H9 (cell line): ENCODE data around the gene ATP2A1. TPM values are rescaled to one million over a fixed set of nuclear protein-coding genes. Genes with fewer than 3 reads are reported as not detected.

Experiments
- DNase-seq: peaks from one replicate; pipeline ENCODE4 v3.0.0-alpha.2; 2017
- H2AFZ ChIP-seq: one replicate; pipeline ENCODE4 v1.6.1; 2013; ENCODE audit warnings: mild to moderate bottlenecking, low read length, control low read depth, moderate library complexity
- H2AK5ac ChIP-seq: 2 replicates; pipeline ENCODE4 v1.6.1; 2013; ENCODE audit warnings: low read length, control low read depth, mixed read lengths; ENCODE audit not compliant: insufficient read length
- H2BK120ac ChIP-seq: one replicate; pipeline ENCODE4 v1.6.1; 2013; ENCODE audit warnings: low read depth, mild to moderate bottlenecking, low read length, control low read depth, inconsistent platforms; ENCODE audit not compliant: poor library complexity, severe bottlenecking
- H2BK12ac ChIP-seq: 2 replicates; pipeline ENCODE4 v1.6.1; 2013; ENCODE audit warnings: low read length, control low read depth, mixed read lengths, low read depth; ENCODE audit not compliant: insufficient read length
- H2BK15ac ChIP-seq: 2 replicates; pipeline ENCODE4 v1.6.1; 2013; ENCODE audit warnings: low read depth, low read length, control low read depth
- H2BK20ac ChIP-seq: one replicate; pipeline ENCODE4 v1.6.1; 2013; ENCODE audit warnings: low read depth, mild to moderate bottlenecking, low read length, control low read depth, inconsistent platforms; ENCODE audit not compliant: poor library complexity, severe bottlenecking
- H2BK5ac ChIP-seq: 2 replicates; pipeline ENCODE4 v1.6.1; 2013; ENCODE audit warnings: low read length, control low read depth, mixed read lengths; ENCODE audit not compliant: insufficient read length
- H3K14ac ChIP-seq: 2 replicates; pipeline ENCODE4 v1.6.1; 2013; ENCODE audit warnings: low read length, control low read depth; ENCODE audit not compliant: insufficient read depth
- H3K18ac ChIP-seq: 2 replicates; pipeline ENCODE4 v1.6.1; 2013; ENCODE audit warnings: low read depth, mild to moderate bottlenecking, mixed read lengths, low read length, control low read depth; ENCODE audit not compliant: insufficient read length
- H3K23ac ChIP-seq: 2 replicates; pipeline ENCODE4 v1.6.1; 2013; ENCODE audit warnings: low read length, control low read depth, mixed read lengths, low read depth; ENCODE audit not compliant: insufficient read length
- H3K23me2 ChIP-seq: 2 replicates; pipeline ENCODE4 v1.6.1; 2013; ENCODE audit warnings: low read depth, mild to moderate bottlenecking, mixed read lengths, low read length, control low read depth; ENCODE audit not compliant: insufficient read length, poor library complexity, severe bottlenecking
- H3K27ac ChIP-seq: 2 replicates; pipeline ENCODE4 v1.5.1; 2013; ENCODE audit warnings: low read length, control low read depth, mixed read lengths, low read depth; ENCODE audit not compliant: insufficient read length
- H3K27me3 ChIP-seq: 2 replicates; pipeline ENCODE4 v1.6.1; 2013; ENCODE audit warnings: low read length, control low read depth, inconsistent platforms; ENCODE audit not compliant: insufficient read depth
- H3K4ac ChIP-seq: 2 replicates; pipeline ENCODE4 v1.6.1; 2013; ENCODE audit warnings: low read depth, mild to moderate bottlenecking, control low read depth, inconsistent platforms, low read length, moderate library complexity
- H3K4me1 ChIP-seq: 2 replicates; pipeline ENCODE4 v1.6.1; 2013; ENCODE audit warnings: low read length, control low read depth, inconsistent platforms; ENCODE audit not compliant: insufficient read depth
- H3K4me2 ChIP-seq: 2 replicates; pipeline ENCODE4 v1.6.1; 2013; ENCODE audit warnings: low read length, control low read depth, mixed read lengths; ENCODE audit not compliant: insufficient read length, insufficient read depth
- H3K56ac ChIP-seq: 2 replicates; pipeline ENCODE4 v1.6.1; 2013; ENCODE audit warnings: low read depth, mild to moderate bottlenecking, mixed read lengths, low read length, control low read depth; ENCODE audit not compliant: insufficient read length
- H3K79me1 ChIP-seq: 2 replicates; pipeline ENCODE4 v1.6.1; 2013; ENCODE audit warnings: low read depth, mild to moderate bottlenecking, moderate library complexity, low read length, control low read depth, inconsistent platforms; ENCODE audit not compliant: insufficient read depth, poor library complexity, severe bottlenecking
- H3K79me2 ChIP-seq: 2 replicates; pipeline ENCODE4 v1.6.1; 2013; ENCODE audit warnings: low read length, control low read depth, inconsistent platforms; ENCODE audit not compliant: insufficient read depth
- H3K9ac ChIP-seq: 2 replicates; pipeline ENCODE4 v1.6.1; 2013; ENCODE audit warnings: low read length, control low read depth, mixed read lengths; ENCODE audit not compliant: insufficient read length; ENCODE audit errors: extremely low read depth
- H3K9me3 ChIP-seq: one replicate; pipeline ENCODE4 v1.6.1; 2013; ENCODE audit warnings: low read depth, low read length, inconsistent platforms; ENCODE audit not compliant: control insufficient read depth
- H3T11ph ChIP-seq: one replicate; pipeline ENCODE4 v1.6.1; 2013; ENCODE audit warnings: mild to moderate bottlenecking, low read length, control low read depth, inconsistent platforms
- H4K20me1 ChIP-seq: one replicate; pipeline ENCODE4 v1.6.1; 2013; ENCODE audit not compliant: control insufficient read depth, insufficient read length, insufficient read depth
- H4K5ac ChIP-seq: 2 replicates; pipeline ENCODE4 v1.6.1; 2013; ENCODE audit warnings: low read depth, mild to moderate bottlenecking, mixed read lengths, low read length, control low read depth; ENCODE audit not compliant: insufficient read length
- H4K8ac ChIP-seq: replicated peaks from 2 replicates; pipeline ENCODE4 v1.6.1; 2013; ENCODE audit warnings: low read length, control low read depth, mixed read lengths, low read depth; ENCODE audit not compliant: insufficient read length
- H4K91ac ChIP-seq: 2 replicates; pipeline ENCODE4 v1.6.1; 2013; ENCODE audit warnings: low read depth, mild to moderate bottlenecking, moderate library complexity, mixed read lengths, low read length, control low read depth; ENCODE audit not compliant: insufficient read length
- H3K27ac Mint-ChIP-seq, 3 experiments: 2 replicates in 2 of 3; 3 replicates in 1 of 3; pipeline ENCODE4 v1.8.0; 2020 to 2021; ENCODE audit warnings: mixed read lengths in 3 of 3, mild to moderate bottlenecking in 1 of 3, moderate library complexity in 1 of 3
- H3K27me3 Mint-ChIP-seq: 2 replicates; pipeline ENCODE4 v1.8.0; 2021; ENCODE audit warnings: low read depth, mild to moderate bottlenecking, moderate library complexity, mixed read lengths
- H3K36me3 Mint-ChIP-seq, 3 experiments: 2 replicates in 2 of 3; 3 replicates in 1 of 3; pipeline ENCODE4 v1.8.0; 2020 to 2021; ENCODE audit warnings: low read depth in 3 of 3, mixed read lengths in 3 of 3; ENCODE audit not compliant: insufficient read depth in 1 of 3
- H3K4me1 Mint-ChIP-seq, 2 experiments: 2 replicates each; pipeline ENCODE4 v1.8.0; 2020; ENCODE audit warnings: mixed read lengths in 2 of 2
- H3K4me3 Mint-ChIP-seq, 2 experiments: 2 replicates in 1 of 2; 3 replicates in 1 of 2; pipeline ENCODE4 v1.8.0; 2020 to 2021; ENCODE audit warnings: mild to moderate bottlenecking in 2 of 2, mixed read lengths in 2 of 2, moderate library complexity in 1 of 2
- H3K9me3 Mint-ChIP-seq, 2 experiments: 2 replicates in 1 of 2; 3 replicates in 1 of 2; pipeline ENCODE4 v1.8.0; 2020; ENCODE audit warnings: mild to moderate bottlenecking in 2 of 2, mixed read lengths in 2 of 2, moderate library complexity in 1 of 2
- CTCF ChIP-seq: fragments of 200-600 bp; sonication (generic); conservative IDR thresholded peaks from 3 replicates; pipeline ENCODE4 v1.8.0; 2021; ENCODE audit warnings: antibody characterized with exemption, mild to moderate bottlenecking
- WGBS: extraction: QIAGEN DNeasy Blood & Tissue Kit; methylation state at CpG from one replicate; pipeline ENCODE4 v1.1.7; 2013; ENCODE audit warnings: missing lambda C conversion rate, low lambda C conversion rate, mixed read lengths; ENCODE audit not compliant: insufficient read length; ENCODE audit errors: extremely low coverage; 5-methylcytosine and 5-hydroxymethylcytosine counted together
- total RNA-seq: library from RNA; stranded (reverse); gene quantifications from 2 replicates; pipeline ENCODE4 v1.2.1, GENCODE V29; 2021

The ATP2A1 gene
- total RNA-seq, 1 experiment from 2014 or later = 4.6 TPM

GRCh38 chr16:28918698-28919097, 40.4 kb downstream of the ATP2A1 start:
- no peak overlapping the region for H3K56ac ChIP-seq
- no peaks in the 10 kb centered on the region for H3K79me1 ChIP-seq
- no peaks in the 10 kb centered on the region for H3K27me3 ChIP-seq
- no peaks in the 10 kb centered on the region for H3K23me2 ChIP-seq
- no peak overlapping the region for H3K4ac ChIP-seq
- no peak overlapping the region for H2AFZ ChIP-seq
- Mint-ChIP-seq H3K4me1 (peaks cover 3 to 4% of the 10 kb centered on the region in 2 experiments), H3K9me3 (no peaks in the 10 kb centered on the region), H3K4me3 (no peak overlapping the region), H3K27me3 (no peaks in the 10 kb centered on the region), H3K27ac (no peak overlapping the region), H3K36me3 (peaks cover 2 to 34% (median 27%) of the 10 kb centered on the region in 3 experiments; a peak in 6 of 7 replicates)
- DNase-seq = no peak
- H3T11ph ChIP-seq = no peak overlapping the region
- WGBS = no CpG with 5 or more reads among the region's 3 CpGs
- H3K14ac ChIP-seq = no peak overlapping the region
- H3K27ac ChIP-seq = no peak overlapping the region
- no peak overlapping the region for H2BK15ac ChIP-seq
- no peaks in the 10 kb centered on the region for H3K9me3 ChIP-seq
- H3K4me2 ChIP-seq = no peak overlapping the region
- no peak overlapping the region for H2AK5ac ChIP-seq
- H4K5ac ChIP-seq = no peak overlapping the region
- H2BK20ac ChIP-seq = no peak overlapping the region
- no peaks in the 10 kb centered on the region for H3K79me2 ChIP-seq
- H4K20me1 ChIP-seq = no peaks in the 10 kb centered on the region
- no peak overlapping the region for H3K23ac ChIP-seq
- no peak overlapping the region for H2BK120ac ChIP-seq
- no peak overlapping the region for H4K91ac ChIP-seq
- H2BK5ac ChIP-seq = no peak overlapping the region
- H4K8ac ChIP-seq = no peak overlapping the region
- no peak overlapping the region for H3K18ac ChIP-seq
- no peaks in the 10 kb centered on the region for H3K4me1 ChIP-seq
- TF ChIP-seq CTCF = no peak
- H3K9ac ChIP-seq = no peak overlapping the region
- no peak overlapping the region for H2BK12ac ChIP-seq
